Prostate gland (tissue), 2 donors: ENCODE data around the gene LIM2.

Source experiments
- CTCF ChIP-seq, 4 experiments: fragments of 200-600 bp in 2 of 4; fragments of 450-650 bp in 2 of 4; sonication (generic) in 2 of 4; IDR thresholded peaks; 1 replicate in 3 of 4; 2 replicates in 1 of 4; pipeline ENCODE4 v1.5.1; 2016 to 2019; ENCODE audit warnings: antibody characterized with exemption in 4 of 4, mild to moderate bottlenecking in 2 of 4, moderate library complexity in 2 of 4
- POLR2A ChIP-seq: fragments of 450-650 bp; IDR thresholded peaks from one replicate; pipeline ENCODE4 v1.6.1; 2016; ENCODE audit warnings: antibody characterized with exemption, mild to moderate bottlenecking
- POLR2AphosphoS5 ChIP-seq: sonication (generic); formaldehyde crosslinking; IDR thresholded peaks from one replicate; pipeline ENCODE4 v1.6.1; 2017; ENCODE audit warnings: antibody characterized with exemption

GRCh38 chr19:51337861-51338562, 49.8 kb downstream of the LIM2 start:
- TF ChIP-seq POLR2AphosphoS5 (no peak), CTCF (IDR thresholded peaks at IDR 0.05) (no peak), POLR2A (no peak)
